Pons (tissue), 1 donor: ENCODE measurements around the gene GFI1B.

Experiments used
- DNase-seq: peaks from one replicate; pipeline ENCODE4 v3.0.0-alpha.2; 2016; ENCODE audit warnings: low spot score

Gene GFI1B

DNA sequence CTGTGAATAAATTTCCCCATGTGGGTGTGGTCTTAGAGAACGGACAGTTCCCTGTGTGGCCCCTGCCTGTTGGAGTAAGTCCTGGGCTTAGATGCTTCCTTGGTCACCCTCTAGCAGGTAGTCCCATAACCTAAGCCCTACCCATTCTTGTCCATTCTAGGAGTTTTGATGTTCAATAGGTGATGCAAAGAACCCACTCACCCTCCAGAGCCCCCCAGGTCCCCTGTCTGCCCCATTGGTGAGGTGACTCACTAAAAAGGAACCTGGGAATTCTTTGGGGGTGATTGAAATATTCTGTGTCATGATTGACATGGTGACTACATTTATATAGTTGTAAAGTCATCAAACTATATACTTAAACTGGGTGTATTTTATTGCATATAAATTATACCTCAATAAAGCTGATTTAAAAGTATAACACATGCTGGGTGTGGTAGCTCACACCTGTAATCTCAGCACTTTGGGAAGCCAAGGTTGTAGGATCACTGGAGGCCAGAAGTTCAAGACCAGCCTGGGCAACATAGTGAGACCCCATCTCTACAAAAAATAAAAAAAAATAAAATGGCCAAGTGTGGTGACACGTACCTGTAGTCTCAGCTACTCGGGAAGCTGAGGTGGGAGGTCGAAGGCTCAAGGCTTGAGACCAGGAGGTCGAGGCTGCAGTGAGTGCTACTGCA, 31.6 kb downstream of the GFI1B start:
- DNase-seq = no peak

GRCh38 chr9:133014696-133015095, 36.2 kb downstream of the GFI1B start:
- DNase-seq = no peak

GRCh38 chr9:133023117-133023890, 44.8 kb downstream of the GFI1B start:
- no peak for DNase-seq

GRCh38 chr9:133026426-133026825, 47.9 kb downstream of the GFI1B start:
- no peak for DNase-seq

DNA sequence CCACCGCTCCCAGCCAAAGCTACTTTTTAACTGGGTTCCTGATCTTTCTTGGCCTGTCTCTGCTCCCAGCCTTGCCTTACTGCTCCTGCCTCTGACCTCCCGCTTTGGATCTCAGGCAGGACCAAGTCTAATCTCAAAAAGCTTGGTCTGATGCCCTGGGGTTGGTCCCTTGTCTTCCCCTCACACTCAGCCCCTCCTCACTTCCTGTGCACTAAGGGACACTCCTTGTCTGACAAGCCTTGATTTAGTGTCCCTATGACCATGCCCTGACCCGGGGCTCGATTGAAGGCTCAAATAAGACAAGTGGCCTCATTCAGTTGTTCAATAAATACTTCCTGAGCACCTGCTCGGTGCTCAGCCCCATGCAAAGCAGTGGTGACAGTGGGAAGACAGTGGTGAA, 48.6 kb downstream of the GFI1B start:
- no peak for DNase-seq

DNA sequence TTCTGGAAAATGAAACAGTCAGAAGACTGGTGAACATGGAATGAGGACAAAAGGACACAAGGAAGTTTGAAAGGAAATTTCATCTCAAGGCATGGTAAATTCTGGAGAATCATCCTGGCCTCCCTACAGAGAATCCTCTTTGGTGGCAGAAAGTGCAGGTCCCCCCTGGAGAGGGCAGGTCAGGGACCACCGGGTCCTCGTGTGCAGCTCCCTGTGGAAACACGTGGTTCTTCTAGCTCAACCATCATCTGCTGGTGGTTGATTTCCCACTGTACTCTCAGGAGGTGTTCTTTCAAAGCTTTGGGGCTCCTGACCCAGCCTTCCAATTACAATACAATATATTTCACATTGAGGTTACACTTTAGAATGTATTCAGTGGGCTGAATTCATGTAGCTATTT, 49.7 kb downstream of the GFI1B start:
- no peak for DNase-seq

DNA sequence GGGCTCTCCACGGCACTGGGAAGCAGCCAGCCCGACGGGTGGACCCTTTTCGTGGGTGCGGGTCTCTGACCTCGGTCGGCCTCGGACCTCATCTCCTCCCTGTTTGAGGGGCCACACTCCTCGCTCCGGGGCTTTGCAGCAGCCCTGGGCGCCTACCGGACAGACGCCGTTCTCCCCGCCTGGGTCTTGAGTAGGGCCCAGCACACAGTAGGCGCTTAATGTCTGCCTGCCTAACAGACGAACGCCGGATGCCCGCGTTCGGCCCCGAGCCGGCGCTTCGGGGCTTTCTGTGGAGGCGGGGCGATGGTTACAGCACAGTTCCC, 51.5 kb downstream of the GFI1B start:
- DNase-seq = no peak

DNA sequence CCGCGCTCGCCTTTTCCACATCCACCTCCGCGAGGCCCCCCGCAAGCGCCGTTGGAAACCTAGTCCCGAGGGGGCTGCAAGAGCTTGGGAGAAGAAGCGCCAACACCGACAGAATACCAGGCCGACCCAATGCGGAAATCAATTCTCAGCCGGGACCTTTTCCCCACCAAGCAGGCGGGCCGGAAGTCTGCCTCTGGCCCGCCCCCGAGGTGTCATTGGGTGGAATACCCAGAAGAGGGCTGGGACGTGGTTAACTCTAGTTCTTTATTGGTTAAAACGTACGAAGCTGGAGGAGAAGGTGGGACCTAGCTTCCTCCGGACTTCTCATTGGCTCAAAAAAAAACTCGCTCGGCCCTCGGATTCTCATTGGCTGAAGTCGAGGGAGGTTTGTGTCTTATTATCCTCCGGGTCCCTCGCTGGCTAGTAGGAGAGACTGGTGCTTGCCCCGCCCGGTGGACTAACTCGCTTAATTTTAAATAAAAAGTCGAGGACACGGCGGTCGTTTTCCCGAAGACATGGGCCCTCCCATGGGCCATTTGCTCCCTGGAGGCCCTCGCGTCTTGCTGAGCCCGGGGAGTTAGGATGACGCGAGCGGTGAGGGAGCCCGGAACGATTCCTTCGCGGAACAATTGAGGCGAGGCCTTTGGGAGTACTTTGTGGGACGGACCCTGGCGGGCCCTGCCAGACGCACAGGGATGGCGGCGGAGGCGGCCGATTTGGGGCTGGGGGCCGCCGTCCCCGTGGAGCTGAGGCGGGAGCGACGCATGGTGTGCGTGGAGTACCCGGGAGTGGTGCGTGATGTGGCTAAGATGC, 52.0 kb downstream of the GFI1B start, which contains the start of gene GTF3C5:
TSS of gene GTF3C5 (plus strand) at position 681 of the 813 bp plus-strand sequence. CDS start at position 696, 15 bp downstream.
- DNase-seq = peak; percentile 100

- no peak for DNase-seq
Measured at GRCh38 chr9:133031130-133031422, 52.6 kb downstream of the GFI1B start.

DNA sequence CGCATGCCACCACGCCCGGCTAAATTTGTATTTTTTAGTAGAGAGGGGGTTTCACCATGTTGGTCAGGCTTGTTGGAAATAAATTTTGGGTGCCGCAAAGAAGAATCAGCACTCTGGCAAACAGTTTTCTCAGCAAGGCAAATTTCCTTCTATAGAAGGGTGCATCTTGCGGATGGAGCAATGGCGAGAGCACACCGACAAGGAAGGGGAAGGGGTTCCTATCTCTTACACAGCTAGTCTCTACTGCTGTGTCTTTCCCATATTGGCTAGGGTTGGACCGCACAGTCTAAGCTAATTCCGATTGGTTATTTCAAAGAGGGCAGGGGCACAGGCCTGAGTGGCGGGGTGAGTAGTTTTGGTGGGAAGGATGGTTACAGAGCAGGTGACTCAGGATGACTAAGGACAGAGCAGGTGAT, 53.0 kb downstream of the GFI1B start:
- DNase-seq = no peak

DNA sequence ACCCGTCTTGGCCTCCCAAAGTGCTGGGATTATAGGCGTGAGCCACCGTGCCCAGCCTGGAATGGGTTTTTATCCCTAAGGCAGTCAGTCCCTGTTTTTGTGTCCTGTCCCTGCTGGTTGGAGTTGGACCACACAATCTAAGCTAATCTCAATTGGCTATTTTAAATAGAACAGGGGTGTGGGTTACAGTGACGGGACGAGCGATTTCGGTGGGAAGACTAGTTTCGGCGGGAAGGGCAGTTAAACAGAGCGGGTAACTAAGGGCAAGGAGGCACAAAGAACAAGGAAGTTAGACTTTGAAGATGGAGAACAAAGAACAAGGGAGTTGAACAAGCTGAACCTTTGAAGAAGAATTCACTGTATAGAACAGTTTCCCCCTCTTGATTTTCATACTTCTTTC, 53.7 kb downstream of the GFI1B start:
- no peak for DNase-seq

DNA sequence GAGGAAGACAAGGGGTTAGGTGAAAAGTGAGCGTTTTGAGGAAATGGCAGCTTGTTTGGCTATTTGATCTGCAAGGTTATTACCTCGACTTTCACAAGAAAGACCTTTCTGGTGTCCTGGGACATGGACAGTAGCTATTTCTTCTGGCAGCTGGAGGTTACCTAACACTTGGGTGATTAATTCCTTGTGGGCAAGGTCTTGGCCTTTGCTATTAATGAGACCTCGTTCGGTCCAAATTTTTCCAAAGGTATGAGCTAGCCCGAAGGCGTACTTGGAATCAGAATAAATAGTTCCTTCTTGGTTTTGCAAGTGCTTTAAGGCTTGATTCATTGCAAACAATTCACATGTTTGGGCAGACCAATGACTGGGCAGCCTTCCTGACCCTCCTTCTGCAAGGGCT, 57.2 kb downstream of the GFI1B start:
- DNase-seq = no peak

GRCh38 chr9:133037775-133038515, 59.5 kb downstream of the GFI1B start:
- no peak for DNase-seq

DNA sequence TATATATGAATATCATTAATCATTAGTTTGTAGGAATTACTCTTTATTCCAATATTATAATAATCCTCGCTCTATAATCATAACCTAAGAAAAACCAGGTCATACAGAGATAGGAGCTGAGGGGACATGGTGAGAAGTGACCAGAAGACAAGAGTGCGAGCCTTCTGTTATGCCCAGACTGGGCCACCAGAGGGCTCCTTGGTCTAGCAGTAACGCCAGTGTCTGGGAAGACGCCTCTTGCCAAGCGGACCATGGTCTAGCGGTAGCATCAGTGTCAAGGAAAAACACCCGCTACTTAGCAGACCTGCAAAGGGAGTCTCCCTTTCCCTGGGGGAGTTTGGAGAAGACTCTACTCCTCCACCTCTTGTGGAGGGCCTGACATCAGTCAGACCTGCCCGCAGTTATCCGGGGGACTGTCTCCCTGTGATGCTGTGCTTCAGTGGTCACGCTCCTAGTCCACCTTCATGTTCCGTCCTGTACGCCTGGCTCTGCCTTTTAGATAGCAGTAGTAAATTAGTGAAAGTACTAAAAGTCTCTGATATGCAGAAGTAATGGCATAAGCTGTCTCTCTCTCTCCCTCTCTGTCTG, 62.5 kb downstream of the GFI1B start:
- DNase-seq = peak; percentile 30
